OCI-M2 (cell line): ENCODE data around the gene OR5H14.
"Not testable (repeated sequence)": the region's sequence is repeated elsewhere in the genome, so short reads cannot be mapped to it uniquely, and the experiment has no call there.

Source experiments
- DNase-seq: peaks from one replicate; lab custom pipeline; 2025; ENCODE audit not compliant: unreplicated experiment; lab: John Stamatoyannopoulos, UW

The OR5H14 gene

DNA sequence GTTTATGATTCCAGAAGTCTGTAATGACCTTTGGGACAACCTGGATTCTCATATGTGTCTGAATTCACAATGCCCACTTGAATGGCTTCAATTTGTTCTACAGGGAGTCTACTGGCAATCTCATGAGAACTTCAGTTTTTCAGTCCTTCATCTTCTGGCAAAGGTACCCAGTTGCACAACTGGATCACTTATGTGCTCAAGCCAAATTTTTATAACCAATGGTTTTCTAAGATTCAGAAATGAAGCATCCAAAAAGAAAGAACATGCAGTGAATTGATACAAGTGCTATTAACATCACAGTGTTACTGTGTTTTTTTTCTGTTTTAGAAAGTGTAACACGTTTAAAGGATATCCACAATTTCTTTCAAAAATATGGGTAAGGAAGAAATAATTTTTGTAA is at the start of gene OR5H14:
Gene OR5H14 (plus strand): TSS at position 301 of the 400 bp plus-strand sequence. CDS start 1,907 bp downstream, outside the sequence.
- no peak for DNase-seq

DNA sequence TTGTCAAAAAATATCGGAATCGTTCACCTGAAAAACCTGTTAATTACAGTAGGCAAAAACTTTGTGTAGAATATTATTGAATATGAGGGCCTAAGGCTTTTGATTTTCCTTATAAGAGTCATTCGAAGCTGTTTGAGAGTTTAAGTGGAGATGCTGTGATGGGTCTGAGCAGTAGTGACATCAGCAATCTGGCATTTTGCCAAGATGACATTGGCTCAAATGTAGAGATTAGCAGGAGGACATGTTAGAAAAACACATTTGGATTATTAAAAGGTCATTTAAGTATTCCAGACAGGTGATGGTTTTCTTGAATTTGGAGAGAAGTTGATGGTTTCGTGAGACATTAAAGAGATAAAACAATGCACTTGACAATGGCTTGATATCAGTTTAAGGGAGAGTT is 47.4 kb upstream of the OR5H14 start:
- no peak for DNase-seq

DNA sequence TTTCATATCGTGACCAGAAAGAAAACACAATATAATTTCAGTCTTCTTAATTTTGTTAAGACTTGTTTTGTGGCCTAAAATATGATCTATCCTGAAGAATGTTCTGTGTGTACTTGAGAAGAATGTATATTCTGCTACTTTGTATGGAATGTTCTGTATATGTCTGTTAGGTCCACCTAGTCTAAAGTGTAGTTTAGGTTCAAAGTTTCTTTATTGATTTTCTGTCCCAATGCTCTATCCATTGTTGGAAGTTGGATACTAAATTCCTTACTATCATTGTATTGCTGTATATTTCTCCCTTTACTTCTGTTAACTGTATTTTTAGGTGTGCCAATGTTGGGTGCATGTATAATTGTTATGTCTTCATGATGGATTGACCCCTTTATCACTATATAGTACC is 39.1 kb upstream of the OR5H14 start:
- no peak for DNase-seq

DNA sequence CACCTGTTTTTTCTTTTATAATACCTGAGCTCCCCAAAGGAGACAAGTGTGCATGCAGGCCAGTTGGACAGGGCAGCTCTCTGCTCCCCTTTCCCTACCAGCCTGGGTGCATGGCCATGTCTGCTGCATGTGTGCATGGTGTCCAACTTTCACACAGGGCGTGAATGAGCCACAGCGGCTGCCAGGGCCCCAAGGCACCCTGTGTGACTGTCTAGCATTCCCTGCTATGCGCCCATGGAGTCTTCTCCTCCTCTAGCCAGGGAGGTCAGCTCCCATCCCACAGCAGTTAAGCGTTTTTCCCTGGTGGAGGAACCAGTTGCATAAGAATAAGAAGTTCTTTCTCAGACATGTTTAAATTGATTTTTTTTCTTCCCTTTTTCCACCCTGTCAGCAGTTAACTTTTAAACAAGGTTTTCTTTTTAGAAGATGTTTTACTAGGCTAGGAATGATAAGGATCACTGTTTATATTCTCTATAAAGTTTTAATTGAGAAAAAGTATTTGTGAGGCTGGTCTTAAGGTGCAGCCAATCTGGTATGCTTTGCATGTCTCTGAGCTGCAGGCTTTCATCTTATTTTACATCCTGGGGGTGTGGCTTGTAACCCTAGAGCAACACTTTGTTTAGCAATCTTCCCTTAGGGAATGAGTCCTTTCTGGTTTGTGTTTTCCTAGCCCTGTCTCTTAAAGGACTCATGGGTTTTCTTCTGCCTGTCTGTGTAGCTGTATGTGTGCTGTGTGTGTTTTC is 37.3 kb upstream of the OR5H14 start:
- DNase-seq, result no peak

DNA sequence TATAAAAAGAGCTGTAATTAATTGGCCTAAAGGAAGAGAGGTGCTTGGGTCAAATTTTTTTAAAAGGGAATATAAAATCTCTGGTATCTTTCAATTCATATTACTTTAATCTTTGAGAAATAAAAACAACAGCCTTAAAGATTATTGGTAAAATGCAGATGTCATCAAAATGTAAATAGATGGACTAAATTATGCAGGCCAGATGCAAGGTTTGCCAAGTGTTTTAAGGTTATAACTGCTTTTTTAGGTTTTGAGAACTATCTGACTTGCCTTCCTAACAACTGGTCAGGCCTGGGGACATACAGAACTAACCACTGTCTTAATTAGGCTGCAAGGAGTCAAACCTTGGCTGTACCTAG is 36.8 kb upstream of the OR5H14 start:
- no peak for DNase-seq

DNA sequence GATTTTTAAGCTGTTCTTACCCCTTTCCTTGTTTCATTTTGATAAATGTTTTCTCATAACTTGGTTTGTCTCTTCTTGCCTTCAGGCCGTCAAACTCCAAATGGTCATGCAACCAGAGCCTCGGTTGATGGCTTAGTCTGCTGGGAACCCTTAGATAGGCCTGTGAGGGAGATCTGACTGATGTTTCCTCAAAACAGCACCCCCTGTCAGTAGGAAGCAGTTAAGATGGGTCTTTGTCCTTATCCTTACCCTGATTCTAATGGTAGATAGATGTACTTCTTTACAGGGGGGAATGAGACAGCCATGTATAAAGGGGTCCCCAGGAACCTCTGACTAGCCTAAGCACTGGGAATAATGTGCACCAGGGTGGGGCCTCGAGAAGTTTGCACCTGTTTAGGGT is 33.0 kb upstream of the OR5H14 start:
- no peak for DNase-seq

DNA sequence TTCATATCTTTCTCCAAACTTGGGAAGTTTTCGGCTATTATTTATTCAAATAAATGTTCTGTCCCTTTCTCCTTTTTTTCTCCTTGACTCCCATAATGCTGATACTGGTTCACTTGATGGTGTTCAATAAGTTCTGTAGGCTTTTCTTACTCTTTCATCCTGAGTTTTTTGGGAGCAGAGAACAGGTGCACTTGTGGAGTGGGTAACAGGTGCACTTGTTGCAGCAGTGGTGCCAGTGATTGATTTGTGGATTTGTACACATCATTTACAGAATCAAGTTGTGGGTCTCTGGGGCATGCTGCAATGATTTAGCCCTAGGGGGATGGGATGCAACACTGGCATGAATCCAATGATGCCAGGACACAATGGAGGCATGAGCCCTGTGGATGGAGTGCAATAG is 31.6 kb upstream of the OR5H14 start:
- DNase-seq, result no peak

DNA sequence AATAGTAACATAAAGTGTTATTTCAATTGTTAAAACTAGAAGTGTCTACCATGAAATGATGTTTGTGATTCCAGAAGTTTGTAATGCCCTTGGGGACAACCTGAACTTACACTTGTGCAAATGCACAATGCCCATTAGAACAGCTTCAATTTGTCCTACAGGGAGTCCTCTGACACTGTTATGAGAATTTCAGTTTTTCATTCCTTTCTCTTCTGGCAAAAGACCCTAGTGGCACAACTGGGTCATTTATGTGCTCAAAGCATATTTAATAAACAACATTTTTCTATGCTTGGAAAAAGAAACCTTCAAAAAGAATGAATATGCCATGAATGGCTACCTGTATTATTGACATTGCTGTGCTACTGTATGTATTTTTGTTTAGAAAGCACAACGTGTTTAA is 16.9 kb upstream of the OR5H14 start, which contains the start of gene OR5H1:
Gene OR5H1 (plus strand): TSS at position 301 of the 400 bp plus-strand sequence. CDS start 1,977 bp downstream, outside the sequence.
- DNase-seq, result no peak

DNA sequence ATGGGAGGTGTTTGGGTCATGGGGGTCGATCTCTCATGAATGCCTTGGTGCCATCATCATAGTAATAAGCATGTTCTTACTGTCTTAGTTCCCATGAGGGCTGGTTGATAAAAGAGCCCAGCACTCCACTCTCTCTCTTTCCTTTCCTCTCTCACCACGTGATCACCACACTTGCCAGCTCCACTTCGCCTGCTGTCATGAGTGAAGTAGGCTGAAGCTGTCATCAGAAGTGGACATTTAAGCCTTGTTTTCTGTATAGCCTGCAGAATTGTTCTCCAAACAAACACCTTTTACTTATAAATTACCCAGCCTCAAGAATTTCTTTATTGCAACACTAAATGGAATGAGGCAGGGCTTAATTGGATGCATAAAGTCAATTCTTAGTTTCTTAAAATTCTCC is 10.6 kb upstream of the OR5H14 start:
- DNase-seq, result no peak

DNA sequence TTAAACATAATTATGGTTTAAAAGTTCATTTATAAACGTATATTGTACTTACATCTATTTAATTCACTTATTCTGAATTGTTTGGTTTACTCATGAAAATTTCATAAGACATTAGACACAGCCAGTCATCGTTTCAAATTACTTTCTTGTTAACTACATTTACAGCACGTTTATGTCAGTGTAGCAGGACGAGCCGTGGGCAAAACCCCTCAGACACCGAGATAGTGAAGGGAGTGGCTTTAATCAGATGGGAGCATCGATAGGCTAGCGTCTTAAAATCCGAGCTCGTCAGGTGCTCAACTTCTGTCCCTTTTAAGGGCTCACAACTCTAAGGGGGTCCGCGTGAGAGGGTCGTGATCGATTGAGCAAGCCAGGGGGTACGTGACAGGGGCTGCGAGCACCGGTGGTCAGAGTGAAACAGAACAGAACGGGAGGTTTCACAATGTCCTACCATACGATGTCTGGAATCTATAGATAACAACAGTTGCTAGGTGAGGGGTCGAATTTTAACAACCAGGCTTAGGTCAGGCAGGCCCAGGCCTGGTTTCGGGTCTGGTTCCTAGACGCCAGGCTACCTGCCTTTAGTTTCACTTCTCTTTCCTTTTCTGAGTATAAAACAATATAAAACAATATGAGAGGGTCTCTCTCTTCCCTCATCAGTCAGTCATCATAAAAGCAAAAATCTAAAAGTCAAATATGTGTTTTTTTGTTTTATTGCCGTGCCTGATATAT is 9.3 kb upstream of the OR5H14 start:
- DNase-seq, result not testable (repeated sequence)

DNA sequence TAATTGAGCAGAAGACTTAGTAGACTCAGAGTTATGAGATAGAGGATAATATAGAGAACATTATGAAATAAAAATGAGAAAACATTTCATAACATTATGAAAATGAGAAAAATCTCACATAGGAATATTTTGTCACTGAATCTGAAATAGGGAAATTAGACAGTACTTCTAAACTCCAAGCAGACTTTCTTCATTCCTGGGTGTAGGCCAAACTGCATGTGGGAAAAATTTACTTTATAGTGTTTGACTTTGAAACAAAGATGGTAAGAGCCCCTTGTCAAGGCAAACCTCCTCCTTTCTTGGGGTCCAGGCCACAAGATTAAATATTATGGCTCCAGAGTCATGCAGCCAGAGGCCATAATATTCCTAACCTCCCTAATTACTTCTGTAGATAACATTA is 6.7 kb upstream of the OR5H14 start:
- DNase-seq, result no peak

DNA sequence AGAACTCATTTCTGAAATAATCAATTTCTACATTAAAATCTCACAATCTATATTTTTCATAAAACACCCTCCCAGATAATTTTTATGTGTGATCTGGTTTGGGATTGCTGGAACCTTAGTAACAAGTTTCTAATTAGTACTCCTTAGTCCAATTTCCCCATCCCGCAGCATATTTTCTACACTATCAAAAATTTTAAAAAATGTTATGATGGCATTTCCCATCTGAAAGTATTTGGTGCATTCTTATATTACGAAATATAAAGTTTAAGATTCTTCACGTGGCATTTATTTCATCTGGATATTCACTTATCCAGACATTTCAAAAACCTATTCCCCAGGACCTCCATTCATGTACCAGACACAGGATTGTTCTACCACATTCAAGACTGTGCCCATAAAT is 1.5 kb downstream of the OR5H14 start:
- DNase-seq, result no peak

DNA sequence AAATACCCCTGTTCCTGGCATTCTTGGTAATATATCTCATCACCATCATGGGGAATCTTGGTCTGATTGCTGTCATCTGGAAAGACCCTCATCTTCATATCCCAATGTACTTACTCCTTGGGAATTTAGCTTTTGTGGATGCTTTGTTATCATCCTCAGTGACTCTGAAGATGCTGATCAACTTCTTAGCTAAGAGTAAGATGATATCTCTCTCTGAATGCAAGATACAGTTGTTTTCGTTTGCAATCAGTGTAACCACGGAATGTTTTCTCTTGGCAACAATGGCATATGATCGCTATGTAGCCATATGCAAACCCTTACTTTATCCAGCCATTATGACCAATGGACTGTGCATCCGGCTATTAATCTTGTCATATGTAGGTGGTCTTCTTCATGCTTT is 2.2 kb downstream of the OR5H14 start:
- DNase-seq, result not testable (repeated sequence)

DNA sequence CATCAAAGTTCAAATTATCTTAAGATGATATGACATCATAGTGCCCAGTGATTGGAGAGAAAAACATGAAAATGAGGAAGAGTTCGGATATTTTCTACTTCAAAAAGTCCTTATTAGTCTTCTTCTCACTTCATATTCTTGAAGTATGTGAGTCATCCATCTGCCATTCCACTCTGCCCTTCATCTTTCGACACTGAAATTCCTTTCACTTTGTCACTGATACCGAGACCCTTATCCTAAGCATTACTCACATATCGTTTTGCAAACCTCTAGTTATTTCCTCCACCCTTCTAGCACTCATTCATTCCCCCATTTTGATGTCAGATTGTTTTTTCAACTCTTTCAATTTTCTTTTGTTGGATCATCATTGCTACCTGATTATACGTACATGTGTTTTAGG is 4.0 kb downstream of the OR5H14 start:
- no peak for DNase-seq

DNA sequence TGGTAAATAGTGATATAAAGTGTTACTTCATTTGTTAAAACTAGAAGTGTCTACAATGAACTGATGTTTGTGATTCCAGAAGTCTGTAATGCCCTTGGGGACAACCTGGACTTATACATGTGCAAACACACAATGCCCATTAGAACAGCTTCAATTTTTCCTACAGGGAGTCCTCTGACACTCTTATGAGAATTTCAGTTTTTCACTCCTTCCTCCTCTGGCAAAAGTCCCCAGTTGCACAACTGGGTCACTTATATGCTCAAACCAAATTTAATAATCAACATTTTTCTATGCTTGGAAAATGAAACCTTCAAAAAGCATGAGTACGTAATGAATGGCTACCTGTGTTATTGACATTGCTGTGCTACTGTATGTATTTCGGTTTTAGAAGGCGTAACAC is 19.1 kb downstream of the OR5H14 start, which contains the start of gene OR5H15:
Gene OR5H15 (plus strand): TSS at position 301 of the 400 bp plus-strand sequence. CDS start 2,004 bp downstream, outside the sequence.
- no peak for DNase-seq

DNA sequence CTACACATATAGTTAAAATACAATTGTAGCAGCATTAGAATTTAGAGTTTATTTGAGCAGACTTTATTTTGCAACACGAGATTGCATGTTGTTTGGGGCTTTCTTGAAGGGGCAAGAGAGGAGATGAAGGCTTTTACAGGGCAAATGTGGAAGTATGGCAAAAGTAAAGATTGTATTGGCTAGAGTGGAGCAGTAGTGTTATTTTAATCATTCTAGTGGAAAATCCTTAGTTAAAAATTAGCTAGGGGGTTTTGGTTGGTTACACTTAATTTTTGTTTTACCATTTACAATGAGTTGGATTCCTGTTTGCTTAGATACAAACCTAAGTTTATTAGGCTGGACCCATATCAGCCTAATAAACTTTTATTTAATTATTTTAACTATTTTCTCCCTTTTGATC is 23.8 kb downstream of the OR5H14 start:
- DNase-seq, result no peak

DNA sequence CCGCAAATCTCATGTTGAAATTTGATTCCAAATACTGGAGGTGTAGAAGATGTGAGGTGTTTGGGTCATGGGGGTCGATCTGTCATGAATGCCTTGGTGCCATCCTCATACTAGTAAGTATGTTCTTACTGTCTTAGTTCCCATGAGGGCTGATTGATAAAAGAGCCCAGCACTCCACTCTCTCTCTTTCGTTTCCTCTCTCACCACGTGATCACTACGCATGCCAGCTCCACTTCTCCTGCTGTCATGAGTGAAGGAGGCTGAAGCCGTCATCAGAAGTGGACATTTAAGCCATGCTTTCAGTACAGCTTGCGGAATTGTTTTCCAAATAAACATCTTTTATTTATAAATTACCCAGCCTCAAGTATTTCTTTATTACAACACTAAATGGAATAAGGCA is 25.3 kb downstream of the OR5H14 start:
- no peak for DNase-seq

DNA sequence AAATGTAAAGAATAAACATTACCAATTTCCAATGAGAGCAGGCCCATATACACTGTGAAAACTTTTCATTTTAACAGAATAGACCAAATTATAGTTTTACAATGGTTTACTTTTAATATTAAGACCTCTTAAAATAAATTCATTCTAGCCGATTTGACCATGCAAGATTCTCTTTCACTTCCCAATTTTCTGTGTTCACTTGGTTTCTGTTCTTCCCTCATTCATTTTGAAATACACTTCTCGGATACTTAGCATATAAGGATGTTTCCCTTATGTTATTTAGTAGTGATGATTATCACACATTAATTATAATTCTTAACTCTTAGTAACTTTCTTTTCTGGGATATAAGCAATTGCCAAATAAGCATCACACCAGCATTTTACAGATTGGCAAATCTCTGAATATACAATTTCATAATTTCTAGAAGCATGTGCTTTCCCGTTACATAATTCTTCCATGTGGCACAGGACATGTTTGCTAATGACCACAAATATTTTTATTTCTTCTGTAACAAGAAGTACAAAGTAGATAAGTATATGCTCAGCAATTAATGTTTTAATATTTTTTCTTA is 33.1 kb downstream of the OR5H14 start:
- no peak for DNase-seq

DNA sequence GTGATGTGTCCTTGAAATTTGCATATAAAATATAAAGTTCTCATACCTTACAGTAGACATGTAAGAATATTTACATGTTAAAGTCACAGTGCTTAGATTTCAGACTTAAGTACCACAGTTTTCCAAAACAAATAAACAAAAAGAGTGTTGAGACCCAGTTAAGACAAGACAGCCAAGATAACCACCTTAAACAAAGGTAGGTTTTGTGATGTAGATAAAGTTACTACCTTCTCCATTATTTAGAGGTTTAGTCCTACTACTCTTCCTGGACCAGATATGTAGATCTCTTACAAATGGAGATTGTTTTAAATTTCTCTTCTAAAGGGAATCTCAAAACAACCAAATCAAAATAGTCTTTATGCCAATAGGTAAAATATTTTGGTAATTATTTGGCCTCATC is 34.9 kb downstream of the OR5H14 start:
- no peak for DNase-seq

DNA sequence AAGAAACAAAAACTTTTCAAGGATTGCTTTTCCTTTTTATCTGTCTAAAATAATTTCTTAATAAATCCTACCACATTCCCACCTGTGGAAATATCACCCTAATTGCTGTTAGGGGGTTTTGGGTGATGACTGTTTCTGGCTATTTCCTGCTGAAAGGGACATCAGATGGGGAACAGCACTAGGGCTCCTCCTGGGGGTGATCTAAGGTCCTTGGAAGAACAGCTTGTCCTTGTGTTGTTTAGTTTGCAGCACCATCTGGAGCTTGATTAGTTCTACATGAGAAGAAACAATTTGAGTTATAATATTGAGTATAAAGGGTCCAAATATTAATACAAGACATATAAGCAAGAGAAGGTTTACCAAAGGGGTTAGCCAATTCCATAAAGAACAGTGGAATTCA is 37.9 kb downstream of the OR5H14 start:
- no peak for DNase-seq

DNA sequence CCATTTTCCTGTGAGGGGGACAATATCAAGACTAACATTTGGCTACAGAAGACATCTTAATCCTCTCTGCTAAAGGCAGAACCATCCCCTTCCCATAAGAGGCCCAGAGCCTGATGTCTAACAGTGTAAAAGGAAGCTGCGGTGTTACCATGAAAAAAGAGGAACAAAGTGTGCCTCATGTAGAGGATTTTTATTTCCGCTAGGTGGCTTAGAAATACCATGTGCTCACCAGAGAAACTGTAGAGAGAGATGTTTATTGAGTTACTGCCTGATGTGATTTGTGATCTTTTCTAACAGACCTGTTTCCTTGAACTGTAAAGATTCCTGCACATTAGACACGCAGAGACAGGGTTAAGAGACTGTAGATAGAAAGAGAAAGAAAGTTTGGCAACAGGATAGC is 41.3 kb downstream of the OR5H14 start:
- no peak for DNase-seq

DNA sequence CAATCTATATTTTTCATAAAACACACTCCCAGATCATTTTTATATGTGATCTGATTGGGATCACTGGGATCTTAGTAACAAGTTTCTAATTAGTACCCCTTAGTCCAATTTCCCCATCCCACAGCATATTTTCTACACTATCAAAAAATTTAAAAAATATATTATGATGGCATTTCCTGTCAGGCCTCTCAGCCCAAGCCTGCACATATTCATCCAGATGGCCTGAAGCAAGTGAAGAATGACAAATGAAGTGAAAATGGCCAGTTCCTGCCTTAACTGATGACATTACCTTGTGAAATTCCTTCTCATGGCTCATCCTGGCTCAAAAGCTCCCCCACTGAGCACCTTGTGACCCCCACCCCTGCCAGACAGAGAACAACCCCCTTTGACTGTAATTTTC is 43.6 kb downstream of the OR5H14 start:
- not testable (repeated sequence) for DNase-seq
